Body of pancreas (tissue), 4 donors: ENCODE measurements around the gene TOP2B. TPM values are rescaled to one million over a fixed set of nuclear protein-coding genes. Genes with fewer than 3 reads are reported as not detected.

ENCODE experiments used
- ATAC-seq: fragments of 150-250 bp; one replicate; pipeline ENCODE4 v1.9.1; 2016
- DNase-seq, 4 donors: peaks; one replicate each; pipeline ENCODE4 v3.0.0-alpha.2; 2019
- H3K27ac ChIP-seq, 4 donors: fragments of 200-600 bp; sonication (generic); 1 replicate in 3 of 4; 2 replicates in 1 of 4; pipeline versions ENCODE4 v1.5.1 to v1.6.1; 2016 to 2019; ENCODE audit warnings: mild to moderate bottlenecking in 1 of 4, mixed read lengths in 1 of 4, moderate library complexity in 1 of 4
- H3K27me3 ChIP-seq, 2 donors: fragments of 200-600 bp; sonication (generic); one replicate each; pipeline ENCODE4 v1.6.0; 2016; ENCODE audit warnings: mild to moderate bottlenecking in 1 of 2
- H3K36me3 ChIP-seq, 2 donors: fragments of 200-600 bp; sonication (generic); replicated peaks in 1 of 2; 2 replicates each; pipeline ENCODE4 v1.5.1; 2016; ENCODE audit warnings: low read depth in 2 of 2; ENCODE audit not compliant: insufficient read depth in 1 of 2
- H3K4me1 ChIP-seq: fragments of 200-600 bp; sonication (generic); one replicate; pipeline ENCODE4 v1.6.0; 2016
- H3K4me3 ChIP-seq, 2 donors: fragments of 200-600 bp; sonication (generic); 1 replicate in 1 of 2; 2 replicates in 1 of 2; pipeline ENCODE4 v1.5.1; 2016 to 2019
- H3K9me3 ChIP-seq, 3 donors: fragments of 200-600 bp; sonication (generic); 1 replicate in 2 of 3; 2 replicates in 1 of 3; pipeline ENCODE4 v1.5.1; 2016
- POLR2A ChIP-seq, 3 donors: fragments of 450-650 bp; IDR thresholded peaks; one replicate each; pipeline ENCODE4 v1.6.1; 2016; ENCODE audit warnings: antibody characterized with exemption in 3 of 3, mild to moderate bottlenecking in 2 of 3
- WGBS, 2 donors: methylation state at CpG; one replicate each; pipeline ENCODE4 v1.1.5; 2017; 5-methylcytosine and 5-hydroxymethylcytosine counted together
- intact Hi-C: fragments of 100-400 bp; cut with DNase I; formaldehyde crosslinking; loops from one replicate; pipeline ENCODE4 v1.15.1; 2023
- total RNA-seq, 2 donors: library from RNA; depleted of rRNA; stranded (reverse); fragments of >200 nt; gene quantifications; one replicate each; pipeline ENCODE4 v1.1.0, GENCODE V29; 2016
- TF ChIP-seq, protein P1 (sequence below), 7 experiments: fragments of 450-650 bp in 4 of 7; fragments of 200-600 bp in 3 of 7; sonication (generic) in 3 of 7; IDR thresholded peaks; one replicate each; pipeline ENCODE4 v1.5.1; 2016 to 2019; ENCODE audit warnings: antibody characterized with exemption in 7 of 7

The TOP2B gene
- total RNA-seq, 2 donors from 2014 or later: 52.7 to 83.1 TPM

DNA sequence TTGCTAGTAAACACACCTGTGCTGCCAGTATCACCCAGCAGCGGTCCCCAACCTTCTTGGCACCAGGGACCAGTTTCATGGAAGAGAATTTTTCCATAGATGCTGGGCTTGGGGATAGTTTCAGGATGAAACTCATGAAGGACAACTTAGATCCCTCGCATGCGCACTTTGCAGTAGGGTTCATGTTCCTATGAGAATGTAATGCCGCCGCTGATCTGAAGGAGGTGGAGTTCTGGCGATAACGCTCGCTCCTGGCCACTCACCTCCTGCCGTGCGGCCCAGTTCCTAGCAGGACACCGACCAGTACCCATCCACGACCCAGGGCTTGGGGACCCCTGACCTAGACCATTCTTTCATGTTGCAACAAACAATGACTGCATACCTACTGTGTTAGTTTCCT lies 89.7 kb downstream of the TOP2B start:
- Histone ChIP-seq H3K4me1 (no peaks in the 10 kb centered on the region), H3K9me3 (no peaks in the 10 kb centered on the region), H3K27ac (no peak overlapping the region), H3K36me3 (no peaks in the 10 kb centered on the region), H3K27me3 (no peaks in the 10 kb centered on the region), H3K4me3 (no peak overlapping the region)
- DNase-seq (no peak), ATAC-seq (no peak)
- intact Hi-C loops: no loop called here
- 88% methylated on average over 11 to 12 of the region's 12 CpGs for WGBS, 2 donors
- TF ChIP-seq, protein P1, sequence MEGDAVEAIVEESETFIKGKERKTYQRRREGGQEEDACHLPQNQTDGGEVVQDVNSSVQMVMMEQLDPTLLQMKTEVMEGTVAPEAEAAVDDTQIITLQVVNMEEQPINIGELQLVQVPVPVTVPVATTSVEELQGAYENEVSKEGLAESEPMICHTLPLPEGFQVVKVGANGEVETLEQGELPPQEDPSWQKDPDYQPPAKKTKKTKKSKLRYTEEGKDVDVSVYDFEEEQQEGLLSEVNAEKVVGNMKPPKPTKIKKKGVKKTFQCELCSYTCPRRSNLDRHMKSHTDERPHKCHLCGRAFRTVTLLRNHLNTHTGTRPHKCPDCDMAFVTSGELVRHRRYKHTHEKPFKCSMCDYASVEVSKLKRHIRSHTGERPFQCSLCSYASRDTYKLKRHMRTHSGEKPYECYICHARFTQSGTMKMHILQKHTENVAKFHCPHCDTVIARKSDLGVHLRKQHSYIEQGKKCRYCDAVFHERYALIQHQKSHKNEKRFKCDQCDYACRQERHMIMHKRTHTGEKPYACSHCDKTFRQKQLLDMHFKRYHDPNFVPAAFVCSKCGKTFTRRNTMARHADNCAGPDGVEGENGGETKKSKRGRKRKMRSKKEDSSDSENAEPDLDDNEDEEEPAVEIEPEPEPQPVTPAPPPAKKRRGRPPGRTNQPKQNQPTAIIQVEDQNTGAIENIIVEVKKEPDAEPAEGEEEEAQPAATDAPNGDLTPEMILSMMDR (IDR thresholded peaks at IDR 0.05): no peak
- no peak for TF ChIP-seq POLR2A (IDR thresholded peaks at IDR 0.05)

DNA sequence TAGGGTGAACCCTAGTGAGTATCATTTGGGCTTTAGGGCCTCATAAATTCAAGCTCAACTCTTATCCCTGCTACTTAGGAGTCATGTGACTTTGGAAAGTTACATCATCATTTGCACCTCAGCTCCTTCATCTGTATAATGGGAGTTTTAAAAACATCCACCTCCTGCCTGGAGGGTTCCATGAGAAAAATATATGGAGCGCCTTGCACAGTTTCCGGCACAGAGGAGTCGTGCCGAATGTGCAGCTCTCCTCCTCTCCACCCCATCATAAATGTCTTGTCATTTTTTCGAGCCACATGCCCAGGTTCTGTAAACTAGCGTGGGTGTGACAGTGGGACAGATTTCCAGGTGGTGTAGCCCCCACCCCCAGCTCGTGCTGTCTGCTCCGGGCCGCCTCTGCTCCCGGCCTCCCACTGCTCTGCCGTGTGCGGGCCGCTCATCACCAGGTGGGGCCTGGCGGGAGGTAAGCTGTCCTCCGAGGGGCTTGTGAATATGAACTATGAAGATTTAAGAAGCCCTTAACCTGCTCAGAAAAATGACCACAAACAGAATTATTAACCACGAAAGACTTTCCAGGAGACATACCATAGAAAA lies 90.4 kb downstream of the TOP2B start:
- no peaks in the 10 kb centered on the region for H3K4me1 ChIP-seq
- ATAC-seq: no peak
- H3K27ac ChIP-seq: no peak overlapping the region
- TF ChIP-seq, protein P1 (IDR thresholded peaks at IDR 0.05): no peak
- TF ChIP-seq POLR2A (IDR thresholded peaks at IDR 0.05): no peak
- no peaks in the 10 kb centered on the region for H3K27me3 ChIP-seq
- no peaks in the 10 kb centered on the region for H3K9me3 ChIP-seq
- no peak for DNase-seq
- no peaks in the 10 kb centered on the region for H3K36me3 ChIP-seq
- WGBS, 2 donors: 85 to 86% methylated on average over 16 of the region's 16 CpGs
- H3K4me3 ChIP-seq: no peak overlapping the region
- intact Hi-C loops: no loop called here

DNA sequence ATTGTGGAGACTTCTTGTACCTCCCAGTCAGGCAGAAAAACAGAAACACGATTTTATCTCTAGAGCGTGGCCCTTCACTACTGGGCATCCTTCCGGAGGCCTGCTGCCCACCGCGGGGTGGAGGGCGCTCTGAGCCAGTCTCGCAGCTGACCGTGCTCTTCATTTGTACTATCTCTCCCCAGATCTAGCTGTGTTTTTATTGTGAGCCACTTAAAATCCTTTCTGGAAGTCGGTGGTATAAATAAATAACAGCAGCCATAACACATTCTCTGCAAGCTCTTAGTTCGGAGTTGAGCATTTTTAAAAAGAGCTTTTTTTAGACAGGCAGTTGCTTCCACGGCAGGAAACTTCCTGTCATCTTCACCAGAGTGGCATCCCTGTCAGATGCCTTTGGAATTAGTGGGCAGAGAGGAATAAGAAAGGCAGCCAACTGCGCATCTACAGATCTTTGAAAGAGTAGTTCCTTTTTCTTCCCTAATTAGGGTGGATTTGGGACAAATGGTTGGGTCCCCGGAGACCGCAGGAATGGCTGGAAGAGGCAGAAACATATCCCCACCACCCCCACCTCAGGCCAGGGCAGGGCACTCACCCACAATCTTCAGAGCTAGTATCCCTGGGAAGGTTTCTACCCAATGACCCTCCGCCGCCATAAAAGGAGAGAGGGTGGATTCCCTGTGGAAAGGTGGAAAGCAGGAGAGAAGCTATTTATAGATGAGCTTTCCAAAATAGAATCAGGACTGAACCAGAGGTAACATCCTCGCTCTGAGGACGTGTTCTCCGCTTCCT lies 91.1 kb downstream of the TOP2B start:
- ATAC-seq (no peak), DNase-seq (no peak)
- Histone ChIP-seq H3K4me1 (no peaks in the 10 kb centered on the region), H3K9me3 (no peaks in the 10 kb centered on the region), H3K4me3 (no peak overlapping the region), H3K27ac (no peak overlapping the region), H3K36me3 (no peaks in the 10 kb centered on the region), H3K27me3 (no peaks in the 10 kb centered on the region)
- WGBS, 2 donors: 78 to 85% methylated on average over 19 of the region's 19 CpGs
- intact Hi-C loops: no loop called here
- TF ChIP-seq, protein P1 (IDR thresholded peaks at IDR 0.05): no peak
- no peak for TF ChIP-seq POLR2A (IDR thresholded peaks at IDR 0.05)

- ATAC-seq: no peak
- no peak overlapping the region for H3K4me3 ChIP-seq
- intact Hi-C loops: no loop called here
Measured at GRCh38 chr3:25572919-25573385, 91.8 kb downstream of the TOP2B start.

More at GRCh38 chr3:25572919-25573385, 91.8 kb downstream of the TOP2B start:
- no peaks in the 10 kb centered on the region for H3K4me1 ChIP-seq
- no peaks in the 10 kb centered on the region for H3K36me3 ChIP-seq
- H3K27ac ChIP-seq: no peak overlapping the region
- no peak for DNase-seq
- H3K27me3 ChIP-seq: no peaks in the 10 kb centered on the region
- no peaks in the 10 kb centered on the region for H3K9me3 ChIP-seq
- TF ChIP-seq POLR2A (IDR thresholded peaks at IDR 0.05): no peak
- TF ChIP-seq, protein P1 (IDR thresholded peaks at IDR 0.05): no peak
- 76 to 80% methylated on average over 14 of the region's 14 CpGs for WGBS, 2 donors
